ENCODE data around the gene VIPR2. TPM values are rescaled to one million over a fixed set of nuclear protein-coding genes. Genes with fewer than 3 reads are reported as not detected.

Gene VIPR2
- total RNA-seq, 4 donors from 2014 or later, result 0.32 to 0.34 (median 0.32) TPM; not detected in 1

- TF ChIP-seq CTCF (IDR thresholded peaks at IDR 0.05) (no peak), POLR2A (IDR thresholded peaks at IDR 0.05) (no peak)
- no peak for DNase-seq (ENCODE audit: low spot score in 2 of 2)
- intact Hi-C loops (cut with DNase I; ENCODE audit: low total_unique reads), result no loop called here
- no peak overlapping the region for H3K4me3 ChIP-seq (ENCODE audit: low read depth, poor library complexity, severe bottlenecking)
- WGBS, 2 donors, result 92 to 94% methylated on average over 18 to 19 of the region's 19 CpGs
These were observed 25.5 kb downstream of the VIPR2 start for GRCh38 chr7:159119026-159119741.

GRCh38 chr7:159118623-159119022 is 26.0 kb downstream of the VIPR2 start:
- WGBS, 2 donors, result 78 to 87% methylated on average over 10 of the region's 10 CpGs
- no peak for DNase-seq (ENCODE audit: low spot score in 2 of 2)
- intact Hi-C loops (cut with DNase I; ENCODE audit: low total_unique reads), result no loop called here
- TF ChIP-seq POLR2A (IDR thresholded peaks at IDR 0.05), result no peak
- no peak for TF ChIP-seq CTCF (IDR thresholded peaks at IDR 0.05)
- H3K4me3 ChIP-seq (ENCODE audit: low read depth, poor library complexity, severe bottlenecking), result no peak overlapping the region

GRCh38 chr7:159118197-159118595 is 26.5 kb downstream of the VIPR2 start:
- 81 to 85% methylated on average over 13 of the region's 13 CpGs for WGBS, 2 donors
- DNase-seq (ENCODE audit: low spot score in 2 of 2), result no peak
- intact Hi-C loops (cut with DNase I; ENCODE audit: low total_unique reads), result no loop called here
- no peak overlapping the region for H3K4me3 ChIP-seq (ENCODE audit: low read depth, poor library complexity, severe bottlenecking)
- TF ChIP-seq POLR2A (IDR thresholded peaks at IDR 0.05) (no peak), CTCF (IDR thresholded peaks at IDR 0.05) (no peak)

GRCh38 chr7:159117366-159118196 is 27.1 kb downstream of the VIPR2 start:
- no peak for DNase-seq (ENCODE audit: low spot score in 2 of 2)
- intact Hi-C loops (cut with DNase I; ENCODE audit: low total_unique reads), result no loop called here
- no peak overlapping the region for H3K4me3 ChIP-seq (ENCODE audit: low read depth, poor library complexity, severe bottlenecking)
- 72 to 82% methylated on average over 17 of the region's 17 CpGs for WGBS, 2 donors
- TF ChIP-seq POLR2A (IDR thresholded peaks at IDR 0.05), result no peak
- no peak for TF ChIP-seq CTCF (IDR thresholded peaks at IDR 0.05)

- WGBS, 2 donors, result 57 to 63% methylated on average over 16 of the region's 16 CpGs
- TF ChIP-seq POLR2A (IDR thresholded peaks at IDR 0.05), result no peak
- TF ChIP-seq CTCF (IDR thresholded peaks at IDR 0.05), result no peak
- H3K4me3 ChIP-seq (ENCODE audit: low read depth, poor library complexity, severe bottlenecking), result no peak overlapping the region
- intact Hi-C loops (cut with DNase I; ENCODE audit: low total_unique reads), result no loop called here
- DNase-seq (ENCODE audit: low spot score in 2 of 2), result no peak
These were observed 27.9 kb downstream of the VIPR2 start for GRCh38 chr7:159116581-159117339.
